ENCODE data around the gene NEAT1. TPM values are rescaled to one million over a fixed set of nuclear protein-coding genes. Genes with fewer than 3 reads are reported as not detected.

NEAT1 gene
- total and polyA plus RNA-seq, 2 experiments from 2014 or later, result 50.7 to 74.3 TPM

DNA sequence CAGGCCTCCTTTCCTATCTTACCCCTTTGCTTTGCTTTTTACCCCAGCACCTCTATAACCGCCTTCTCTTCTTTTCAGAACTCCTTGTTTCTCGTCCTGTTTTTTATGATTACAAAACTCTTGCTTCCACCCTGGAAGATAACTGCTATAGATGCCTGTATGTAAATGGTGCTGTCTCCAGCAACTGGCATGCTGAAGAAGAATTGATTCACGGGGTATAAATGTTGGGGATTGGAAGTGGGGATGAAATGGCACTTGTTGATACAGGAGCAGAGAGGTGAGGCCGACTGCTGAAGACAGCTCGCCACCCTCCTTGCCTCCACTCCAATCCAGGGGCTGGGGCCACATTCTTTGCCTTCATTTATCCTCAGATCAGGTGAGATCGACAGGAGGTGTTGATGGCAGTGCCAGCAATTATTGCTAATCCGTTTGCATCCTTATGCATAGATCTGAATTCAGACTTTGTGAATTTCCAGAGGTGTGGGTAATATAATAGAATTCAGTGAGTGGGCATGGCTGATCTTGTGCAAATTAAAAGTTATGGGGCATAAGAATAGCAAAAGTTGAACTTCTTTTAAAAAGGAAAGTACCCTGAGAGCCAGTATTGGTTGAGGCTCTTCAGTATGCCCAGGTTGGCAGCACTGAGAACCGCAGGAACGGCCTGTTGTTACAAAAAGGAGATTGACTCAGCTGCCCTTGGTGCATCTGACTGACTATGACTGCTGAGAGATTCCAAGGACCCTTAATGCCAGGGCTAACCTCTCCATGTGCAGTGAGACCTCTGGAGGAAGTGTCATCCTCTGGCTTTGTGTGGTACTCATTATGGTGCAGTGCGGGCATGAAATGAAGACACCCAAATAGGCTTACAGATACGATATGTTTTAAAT is 5.3 kb downstream of the NEAT1 start:
- Histone ChIP-seq H3K27me3 (replicated peaks; ENCODE audit: insufficient read depth) (no peaks in the 10 kb centered on the region), H3F3A (ENCODE audit: insufficient read depth) (peaks cover 100% of the 10 kb centered on the region), H3K9me3 (ENCODE audit: low read depth) (no peaks in the 10 kb centered on the region), H2AFZ (no peak overlapping the region), H3K79me2 (ENCODE audit: insufficient read depth) (peaks cover 100% of the 10 kb centered on the region), H3K9ac (peak overlapping the region; percentile 100), H3K4me3 (peak overlapping the region; percentile 93), H3K36me3 (ENCODE audit: low read depth) (peaks cover 51% of the 10 kb centered on the region), H3K9me2 (ENCODE audit: insufficient read depth) (no peaks in the 10 kb centered on the region), H4K20me1 (ENCODE audit: insufficient read depth) (peaks cover 70% of the 10 kb centered on the region), H3K27ac (peak overlapping the region; percentile 100), H3K4me1 (ENCODE audit: insufficient read depth) (peaks cover 16% of the 10 kb centered on the region), H3K4me2 (ENCODE audit: unreplicated experiment) (peak overlapping the region; percentile 96)
- DNase-seq, result peak; percentile 87
- in situ Hi-C loops (cut with MboI), result no loop called here
- 1 to 5% methylated on average over 11 of the region's 11 CpGs for WGBS, 2 experiments (ENCODE audit: low coverage in 1 of 2, low lambda C conversion rate in 2 of 2, missing lambda C conversion rate in 2 of 2)
- TF ChIP-seq EZH2phosphoT487 (IDR thresholded peaks at IDR 0.05; ENCODE audit: insufficient read depth, low read depth) (no peak; the same call in 1 of the 2 replicates), EZH2 (IDR thresholded peaks at IDR 0.05; ENCODE audit: insufficient read depth, poor library complexity, severe bottlenecking) (no peak)

GRCh38 chr11:65428578-65429067 is 6.0 kb downstream of the NEAT1 start:
- peaks cover 21% of the 10 kb centered on the region for H3K4me1 ChIP-seq (ENCODE audit: insufficient read depth)
- no peak overlapping the region for H2AFZ ChIP-seq
- no peaks in the 10 kb centered on the region for H3K27me3 ChIP-seq (replicated peaks; ENCODE audit: insufficient read depth)
- peak overlapping the region; percentile 100 for H3K9ac ChIP-seq
- TF ChIP-seq EZH2 (IDR thresholded peaks at IDR 0.05; ENCODE audit: insufficient read depth, poor library complexity, severe bottlenecking) (no peak), EZH2phosphoT487 (IDR thresholded peaks at IDR 0.05; ENCODE audit: insufficient read depth, low read depth) (no peak)
- no peaks in the 10 kb centered on the region for H3K9me2 ChIP-seq (ENCODE audit: insufficient read depth)
- H3K27ac ChIP-seq, result peak overlapping the region; percentile 100
- H3K9me3 ChIP-seq (ENCODE audit: low read depth), result no peaks in the 10 kb centered on the region
- DNase-seq, result no peak
- 2 to 3% methylated on average over 5 of the region's 5 CpGs for WGBS, 2 experiments (ENCODE audit: low coverage in 1 of 2, low lambda C conversion rate in 2 of 2, missing lambda C conversion rate in 2 of 2)
- H3K4me2 ChIP-seq (ENCODE audit: unreplicated experiment), result peak overlapping the region; percentile 96
- H3K4me3 ChIP-seq, result peak overlapping the region; percentile 93
- peaks cover 100% of the 10 kb centered on the region for H3F3A ChIP-seq (ENCODE audit: insufficient read depth)
- in situ Hi-C loops (cut with MboI), result no loop called here
- H3K36me3 ChIP-seq (ENCODE audit: low read depth), result peaks cover 49% of the 10 kb centered on the region
- peaks cover 100% of the 10 kb centered on the region for H3K79me2 ChIP-seq (ENCODE audit: insufficient read depth)
- H4K20me1 ChIP-seq (ENCODE audit: insufficient read depth), result peaks cover 72% of the 10 kb centered on the region

DNA sequence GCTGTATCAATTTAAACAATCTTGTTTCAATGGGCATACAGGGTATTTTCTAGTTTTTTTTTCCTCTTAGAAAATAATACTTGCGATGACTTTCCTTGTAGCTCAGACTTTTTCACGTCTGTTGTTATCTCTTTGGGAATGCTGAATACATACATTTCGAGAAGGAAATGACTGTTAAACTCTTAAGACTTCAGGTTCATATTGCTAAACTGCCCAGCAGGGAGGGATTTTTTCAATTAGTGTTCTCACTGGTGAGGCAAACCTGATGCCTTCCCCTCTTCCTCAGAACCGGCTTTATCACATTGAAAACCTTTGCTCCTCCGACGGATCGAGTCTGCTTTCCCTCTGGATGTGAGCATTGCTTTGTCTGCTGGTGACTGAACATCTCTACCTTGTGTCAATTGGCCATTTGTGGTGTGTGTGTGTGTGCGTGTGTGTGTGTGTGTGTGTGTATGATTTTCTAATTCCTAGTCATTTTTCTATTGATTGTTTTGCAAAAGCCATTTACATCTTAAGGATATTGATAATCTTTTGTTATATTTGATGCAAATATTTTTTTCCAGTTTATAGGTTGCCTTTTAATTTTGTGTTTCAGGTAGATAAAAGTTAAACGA is 6.6 kb downstream of the NEAT1 start:
- peaks cover 100% of the 10 kb centered on the region for H3K79me2 ChIP-seq (ENCODE audit: insufficient read depth)
- no peak for TF ChIP-seq EZH2 (IDR thresholded peaks at IDR 0.05; ENCODE audit: insufficient read depth, poor library complexity, severe bottlenecking)
- TF ChIP-seq EZH2phosphoT487 (IDR thresholded peaks at IDR 0.05; ENCODE audit: insufficient read depth, low read depth), result no peak
- H3K36me3 ChIP-seq (ENCODE audit: low read depth), result peaks cover 48% of the 10 kb centered on the region
- H3K4me2 ChIP-seq (ENCODE audit: unreplicated experiment), result peak overlapping the region; percentile 96
- H3K9me2 ChIP-seq (ENCODE audit: insufficient read depth), result no peaks in the 10 kb centered on the region
- no peak overlapping the region for H2AFZ ChIP-seq
- WGBS, 2 experiments (ENCODE audit: low coverage in 1 of 2, low lambda C conversion rate in 2 of 2, missing lambda C conversion rate in 2 of 2), result 1 to 2% methylated on average over 9 of the region's 9 CpGs
- peak overlapping the region; percentile 93 for H3K4me3 ChIP-seq
- peaks cover 25% of the 10 kb centered on the region for H3K4me1 ChIP-seq (ENCODE audit: insufficient read depth)
- H3K27me3 ChIP-seq (replicated peaks; ENCODE audit: insufficient read depth), result no peaks in the 10 kb centered on the region
- peak; percentile 81 for DNase-seq
- peak overlapping the region; percentile 100 for H3K27ac ChIP-seq
- H3K9ac ChIP-seq, result peak overlapping the region; percentile 100
- no peaks in the 10 kb centered on the region for H3K9me3 ChIP-seq (ENCODE audit: low read depth)
- peaks cover 71% of the 10 kb centered on the region for H4K20me1 ChIP-seq (ENCODE audit: insufficient read depth)
- in situ Hi-C loops (cut with MboI), result no loop called here
- peaks cover 100% of the 10 kb centered on the region for H3F3A ChIP-seq (ENCODE audit: insufficient read depth)

- Histone ChIP-seq H3K27me3 (replicated peaks; ENCODE audit: insufficient read depth) (no peaks in the 10 kb centered on the region), H3K4me3 (peak overlapping the region; percentile 93), H3K79me2 (ENCODE audit: insufficient read depth) (peaks cover 100% of the 10 kb centered on the region), H2AFZ (no peak overlapping the region), H3K4me1 (ENCODE audit: insufficient read depth) (peaks cover 32% of the 10 kb centered on the region), H3K36me3 (ENCODE audit: low read depth) (peaks cover 48% of the 10 kb centered on the region), H3K9me2 (ENCODE audit: insufficient read depth) (no peaks in the 10 kb centered on the region), H4K20me1 (ENCODE audit: insufficient read depth) (peaks cover 69% of the 10 kb centered on the region), H3K27ac (peak overlapping the region; percentile 100), H3K9ac (peak overlapping the region; percentile 100), H3F3A (ENCODE audit: insufficient read depth) (peaks cover 100% of the 10 kb centered on the region), H3K4me2 (ENCODE audit: unreplicated experiment) (peak overlapping the region; percentile 96), H3K9me3 (ENCODE audit: low read depth) (no peaks in the 10 kb centered on the region)
- TF ChIP-seq EZH2 (IDR thresholded peaks at IDR 0.05; ENCODE audit: insufficient read depth, poor library complexity, severe bottlenecking) (no peak), EZH2phosphoT487 (IDR thresholded peaks at IDR 0.05; ENCODE audit: insufficient read depth, low read depth) (no peak)
- 11 to 12% methylated on average over 9 of the region's 9 CpGs for WGBS, 2 experiments (ENCODE audit: low coverage in 1 of 2, low lambda C conversion rate in 2 of 2, missing lambda C conversion rate in 2 of 2)
- DNase-seq, result peak; percentile 83
- in situ Hi-C loops (cut with MboI), result no loop called here
These were observed 7.3 kb downstream of the NEAT1 start for GRCh38 chr11:65429724-65430405.
